KMS-11 (cell line): ENCODE measurements around the gene BSDC1.
A peak's percentile ranks its signal among the peaks of the same experiment; 100 is the strongest.

Source experiments
- H2AFZ ChIP-seq: fragments of 200-600 bp; sonication (generic); 2 replicates; pipeline ENCODE4 v1.6.1; 2016; ENCODE audit warnings: antibody characterized with exemption, mixed run types, low read depth
- H3K27ac ChIP-seq: fragments of 200-600 bp; sonication (generic); 2 replicates; pipeline ENCODE4 v1.6.1; 2016; ENCODE audit warnings: mild to moderate bottlenecking, mixed run types
- H3K27me3 ChIP-seq: fragments of 200-600 bp; sonication (generic); 2 replicates; pipeline ENCODE4 v1.6.1; 2017; ENCODE audit warnings: mild to moderate bottlenecking, low read depth, mixed run types, moderate library complexity; ENCODE audit not compliant: insufficient read depth
- H3K36me3 ChIP-seq: fragments of 200-600 bp; sonication (generic); 2 replicates; pipeline ENCODE4 v1.6.1; 2017; ENCODE audit warnings: mild to moderate bottlenecking, mixed run types; ENCODE audit not compliant: insufficient read depth
- H3K4me1 ChIP-seq: fragments of 200-600 bp; sonication (generic); 2 replicates; pipeline ENCODE4 v1.6.1; 2016; ENCODE audit warnings: mild to moderate bottlenecking, low read depth, mixed run types; ENCODE audit not compliant: poor library complexity, severe bottlenecking
- H3K4me2 ChIP-seq: fragments of 200-600 bp; sonication (generic); 2 replicates; pipeline ENCODE4 v1.7.0; 2016; ENCODE audit warnings: mild to moderate bottlenecking, mixed run types
- H3K4me3 ChIP-seq: fragments of 200-600 bp; sonication (generic); IDR thresholded peaks from 2 replicates; pipeline ENCODE4 v1.6.1; 2017; ENCODE audit warnings: low read depth, low read length, mixed read lengths; ENCODE audit not compliant: insufficient read depth
- H3K79me2 ChIP-seq: fragments of 200-600 bp; sonication (generic); 2 replicates; pipeline ENCODE4 v1.6.1; 2016; ENCODE audit warnings: low read depth, mixed run types; ENCODE audit not compliant: insufficient read depth
- H3K9ac ChIP-seq: fragments of 200-600 bp; sonication (generic); 2 replicates; pipeline ENCODE4 v1.6.1; 2016; ENCODE audit warnings: mild to moderate bottlenecking, mixed run types
- H4K20me1 ChIP-seq: fragments of 200-600 bp; sonication (generic); 2 replicates; pipeline ENCODE4 v1.6.1; 2016; ENCODE audit warnings: mild to moderate bottlenecking, mixed run types; ENCODE audit not compliant: insufficient read depth
- TF ChIP-seq, protein P1 (sequence below): fragments of 200-600 bp; sonication (generic); conservative IDR thresholded peaks from 2 replicates; pipeline ENCODE4 v1.6.1; 2017; ENCODE audit warnings: low read depth, mild to moderate bottlenecking, antibody characterized with exemption, low read length, moderate library complexity, mixed read lengths

Gene BSDC1

DNA sequence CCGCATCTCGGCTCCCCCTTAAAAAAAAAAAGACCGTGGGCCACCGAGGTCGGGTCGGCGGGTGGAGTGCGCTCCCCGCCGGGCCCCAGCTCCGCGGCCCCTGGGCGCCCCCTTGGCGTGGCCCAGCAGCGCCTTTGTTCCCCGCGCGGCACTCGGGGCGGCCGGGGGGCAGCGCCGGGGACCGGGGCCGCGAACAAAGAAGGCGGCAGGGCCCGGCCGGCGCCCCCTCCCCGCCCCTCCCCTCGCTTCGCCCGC lies 58.8 kb downstream of the BSDC1 start:
- peak overlapping the region; percentile 75 for H3K9ac ChIP-seq
- peaks cover 57% of the 10 kb centered on the region for H3K4me1 ChIP-seq
- no peaks in the 10 kb centered on the region for H4K20me1 ChIP-seq
- no peak overlapping the region for H3K27ac ChIP-seq
- no peak overlapping the region for H3K4me3 ChIP-seq
- H3K27me3 ChIP-seq: no peaks in the 10 kb centered on the region
- H3K79me2 ChIP-seq: no peaks in the 10 kb centered on the region
- no peaks in the 10 kb centered on the region; the same call in 1 of the 2 replicates for H3K36me3 ChIP-seq
- TF ChIP-seq, protein P1, sequence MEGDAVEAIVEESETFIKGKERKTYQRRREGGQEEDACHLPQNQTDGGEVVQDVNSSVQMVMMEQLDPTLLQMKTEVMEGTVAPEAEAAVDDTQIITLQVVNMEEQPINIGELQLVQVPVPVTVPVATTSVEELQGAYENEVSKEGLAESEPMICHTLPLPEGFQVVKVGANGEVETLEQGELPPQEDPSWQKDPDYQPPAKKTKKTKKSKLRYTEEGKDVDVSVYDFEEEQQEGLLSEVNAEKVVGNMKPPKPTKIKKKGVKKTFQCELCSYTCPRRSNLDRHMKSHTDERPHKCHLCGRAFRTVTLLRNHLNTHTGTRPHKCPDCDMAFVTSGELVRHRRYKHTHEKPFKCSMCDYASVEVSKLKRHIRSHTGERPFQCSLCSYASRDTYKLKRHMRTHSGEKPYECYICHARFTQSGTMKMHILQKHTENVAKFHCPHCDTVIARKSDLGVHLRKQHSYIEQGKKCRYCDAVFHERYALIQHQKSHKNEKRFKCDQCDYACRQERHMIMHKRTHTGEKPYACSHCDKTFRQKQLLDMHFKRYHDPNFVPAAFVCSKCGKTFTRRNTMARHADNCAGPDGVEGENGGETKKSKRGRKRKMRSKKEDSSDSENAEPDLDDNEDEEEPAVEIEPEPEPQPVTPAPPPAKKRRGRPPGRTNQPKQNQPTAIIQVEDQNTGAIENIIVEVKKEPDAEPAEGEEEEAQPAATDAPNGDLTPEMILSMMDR: no peak
- no peak overlapping the region; the same call in 1 of the 2 replicates for H2AFZ ChIP-seq
- peak overlapping the region; percentile 92; the same call in 1 of the 2 replicates for H3K4me2 ChIP-seq

DNA sequence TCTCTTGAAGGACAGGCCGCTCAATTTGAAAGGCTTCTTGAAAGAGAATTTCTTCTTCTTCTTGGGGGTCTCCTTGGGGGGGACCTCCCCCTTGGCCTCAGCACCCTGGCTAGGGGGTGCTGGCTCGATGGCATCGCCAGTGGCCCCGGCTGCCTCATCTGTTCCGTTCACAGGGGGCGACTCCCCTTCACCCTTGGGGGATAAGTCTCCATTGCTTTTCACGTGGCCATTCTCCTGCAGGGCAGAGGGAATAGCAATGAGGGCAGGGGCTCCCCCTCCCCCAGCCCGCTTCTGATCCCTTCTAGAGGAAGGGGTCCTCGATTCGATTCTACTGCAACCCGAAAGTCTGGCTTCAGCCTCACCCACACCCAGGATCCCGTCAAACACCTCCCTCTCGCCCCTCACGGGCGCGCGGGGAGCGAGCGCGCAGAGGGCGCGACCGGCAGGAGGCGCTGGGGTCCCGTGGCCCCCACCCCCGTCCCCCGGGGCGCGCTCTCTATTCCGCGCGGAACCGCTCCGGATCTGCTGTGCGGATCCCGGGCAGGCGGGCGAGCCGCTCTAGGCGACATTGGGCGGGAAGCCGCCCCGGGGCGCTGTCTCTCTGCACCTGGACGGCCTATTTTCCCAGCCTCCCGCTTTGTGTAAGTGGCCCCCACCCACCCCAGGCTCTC lies 59.2 kb downstream of the BSDC1 start:
- Histone ChIP-seq H3K36me3 (no peaks in the 10 kb centered on the region; the same call in 1 of the 2 replicates), H4K20me1 (no peaks in the 10 kb centered on the region), H3K79me2 (no peaks in the 10 kb centered on the region), H2AFZ (no peak overlapping the region; the same call in 1 of the 2 replicates), H3K4me2 (peak overlapping the region; percentile 92), H3K4me1 (peaks cover 57% of the 10 kb centered on the region), H3K27ac (no peak overlapping the region), H3K4me3 (no peak overlapping the region), H3K27me3 (no peaks in the 10 kb centered on the region), H3K9ac (peak overlapping the region; percentile 75)
- TF ChIP-seq, protein P1: peak; percentile 49

DNA sequence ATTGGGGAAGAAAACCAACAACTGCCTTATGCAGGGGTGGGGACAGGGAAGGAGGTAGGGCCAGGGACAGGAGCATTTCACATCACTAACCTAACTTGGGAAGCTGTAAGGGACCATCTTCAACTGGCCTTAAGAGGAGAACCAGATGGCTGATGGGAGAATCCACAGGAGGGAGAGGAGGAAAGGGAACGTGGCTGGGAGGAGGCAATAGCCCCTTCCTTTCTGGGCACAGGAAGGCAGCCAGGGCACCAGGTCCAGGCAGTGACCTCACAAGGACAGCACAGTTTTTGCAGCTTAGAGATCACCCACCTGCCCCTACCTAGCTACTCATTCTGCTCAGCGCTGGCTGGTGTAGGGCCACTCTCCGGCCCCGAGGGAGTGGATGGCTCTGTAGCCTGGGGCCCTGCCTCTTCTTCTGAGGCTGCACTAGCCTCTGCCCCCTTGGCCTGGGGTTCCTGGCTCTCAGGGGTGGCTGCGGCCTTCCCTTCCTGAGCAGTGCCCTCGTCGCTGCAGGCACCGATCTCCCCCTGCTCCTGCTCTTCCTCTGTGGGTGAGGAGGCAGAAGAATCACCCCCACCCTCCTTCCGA lies 59.9 kb downstream of the BSDC1 start:
- no peak overlapping the region for H2AFZ ChIP-seq
- H3K9ac ChIP-seq: peak overlapping the region; percentile 75; the same call in 1 of the 2 replicates
- no peak overlapping the region for H3K27ac ChIP-seq
- no peaks in the 10 kb centered on the region for H3K27me3 ChIP-seq
- H4K20me1 ChIP-seq: no peaks in the 10 kb centered on the region
- H3K4me2 ChIP-seq: peak overlapping the region; percentile 92
- no peaks in the 10 kb centered on the region; the same call in 1 of the 2 replicates for H3K36me3 ChIP-seq
- TF ChIP-seq, protein P1: no peak
- no peak overlapping the region for H3K4me3 ChIP-seq
- peaks cover 57% of the 10 kb centered on the region for H3K4me1 ChIP-seq
- H3K79me2 ChIP-seq: no peaks in the 10 kb centered on the region

DNA sequence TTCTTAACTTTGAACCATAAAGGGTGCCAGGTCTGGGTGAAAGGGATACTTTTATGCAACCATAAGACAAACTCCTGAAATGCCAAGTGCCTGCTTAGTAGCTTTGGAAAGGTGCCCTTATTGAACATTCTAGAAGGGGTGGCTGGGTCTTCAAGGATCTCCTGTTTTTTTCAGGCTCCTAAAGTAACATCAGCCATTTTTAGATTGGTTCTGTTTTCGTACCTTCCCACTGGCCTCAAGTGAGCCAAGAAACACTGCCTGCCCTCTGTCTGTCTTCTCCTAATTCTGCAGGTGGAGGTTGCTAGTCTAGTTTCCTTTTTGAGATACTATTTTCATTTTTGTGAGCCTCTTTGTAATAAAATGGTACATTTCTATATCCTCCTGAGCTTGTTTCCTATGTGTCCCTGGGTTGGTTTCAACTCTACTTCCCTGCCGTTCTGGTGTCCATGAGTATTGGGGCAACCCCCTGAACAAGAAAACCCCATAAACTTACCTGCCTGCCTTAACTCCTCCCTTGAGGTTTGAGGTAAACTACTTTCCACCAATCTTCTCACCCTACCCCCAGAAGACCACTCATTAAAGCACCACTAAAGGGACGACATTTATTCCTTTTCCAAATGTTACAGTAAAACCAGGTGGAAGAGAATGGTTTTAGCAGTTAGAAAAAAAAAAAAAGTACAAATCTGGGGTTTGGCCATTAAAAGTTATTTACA lies 60.8 kb downstream of the BSDC1 start:
- H3K9ac ChIP-seq: no peak overlapping the region
- H3K27me3 ChIP-seq: no peaks in the 10 kb centered on the region
- H3K79me2 ChIP-seq: no peaks in the 10 kb centered on the region
- H3K36me3 ChIP-seq: no peaks in the 10 kb centered on the region; the same call in 1 of the 2 replicates
- peak overlapping the region; percentile 27; the same call in 1 of the 2 replicates for H3K4me2 ChIP-seq
- H3K4me3 ChIP-seq: no peak overlapping the region
- TF ChIP-seq, protein P1: no peak
- H4K20me1 ChIP-seq: no peaks in the 10 kb centered on the region
- H2AFZ ChIP-seq: no peak overlapping the region
- H3K4me1 ChIP-seq: peaks cover 49% of the 10 kb centered on the region
- no peak overlapping the region; the same call in 1 of the 2 replicates for H3K27ac ChIP-seq
